Metanephros (tissue), 2 donors: ENCODE measurements around the gene MYH6. TPM values are rescaled to one million over a fixed set of nuclear protein-coding genes. Genes with fewer than 3 reads are reported as not detected.

Experiments
- small RNA-seq: library from RNA; depleted of rRNA; stranded (forward); fragments of <200 nt; gene quantifications from one replicate; pipeline ENCODE3, GENCODE V24; 2014; ENCODE audit warnings: low replicate concordance
- total RNA-seq: library from RNA; depleted of rRNA; stranded (reverse); fragments of >200 nt; gene quantifications from one replicate; pipeline ENCODE4 v1.2.3, GENCODE V29; 2014

Gene MYH6
- total RNA-seq, result 0.64 TPM

GRCh38 chr14:23407516-23408306, at the start of gene MYH6:
Gene MYH6, minus strand, starts transcription at chr14:23408273. Its CDS starts 1,050 bp downstream, at chr14:23407223.

DNA sequence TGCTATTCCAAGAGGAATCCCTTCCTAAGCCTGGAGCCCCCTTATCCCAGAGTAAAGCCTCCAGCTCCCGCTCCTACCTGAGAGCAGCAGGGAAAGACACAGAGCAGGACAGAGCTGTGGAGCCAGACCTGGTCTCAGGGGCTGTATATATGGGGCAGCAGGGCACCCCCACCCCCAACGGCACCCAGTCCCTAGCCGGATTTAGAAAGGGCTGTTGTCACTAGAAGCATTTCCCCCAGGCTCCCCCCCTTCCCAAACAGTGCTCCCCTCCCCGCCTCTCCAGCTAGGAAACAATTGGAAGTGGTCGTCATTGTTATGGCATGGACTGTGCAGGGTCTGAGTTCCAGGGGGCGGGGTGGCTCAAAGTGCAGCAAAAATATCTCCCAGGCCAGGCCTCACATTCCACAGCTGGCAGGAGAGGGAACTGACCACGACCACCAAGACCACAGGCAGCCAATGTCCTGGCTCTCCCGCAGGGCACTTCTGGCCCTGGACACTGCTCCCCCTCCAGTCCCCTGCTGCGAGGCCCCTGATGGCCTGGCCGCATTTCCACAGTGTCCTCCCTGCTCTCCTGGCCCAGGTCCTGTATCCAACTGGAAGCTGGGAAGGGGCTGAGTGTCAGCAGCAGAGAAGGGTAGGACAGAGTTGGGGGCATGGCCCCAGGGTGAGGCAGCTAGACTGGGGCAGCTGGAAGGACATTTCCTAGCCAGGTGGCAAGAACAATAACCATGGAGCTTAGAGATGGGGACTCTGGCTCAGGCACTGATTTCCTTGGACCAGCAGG, 27.7 kb upstream of the MYH6 start, which contains the start of gene MYH7:
TSS of gene MYH7 (minus strand) at position 118 of the 784 bp plus-strand sequence. CDS start 1,928 bp downstream, outside the sequence.

GRCh38 chr14:23376482-23377197, 31.4 kb downstream of the MYH6 start, which contains the start of gene CMTM5:
Gene CMTM5, plus strand, starts transcription at chr14:23377046. Its CDS starts 206 bp downstream, at chr14:23377252.

GRCh38 chr14:23372509-23372908, 35.6 kb downstream of the MYH6 start, which contains the start of gene IL25:
Gene IL25, plus strand, starts transcription at chr14:23372809.

GRCh38 chr14:23365036-23365731, 42.9 kb downstream of the MYH6 start, which contains the start of gene EFS:
Gene EFS, minus strand, starts transcription at chr14:23365172. Its CDS starts 147 bp downstream, at chr14:23365025.

GRCh38 chr14:23352506-23353432, 55.3 kb downstream of the MYH6 start, which contains the start of gene SLC22A17:
Gene SLC22A17, minus strand, starts transcription at chr14:23352887.

Small RNA genes within 50 kb of the gene (small RNA-seq; reads per million reads assigned to genes)
- gene MIR208A (not detected), gene MIR208B (0.14 reads per million)

Other genes with a start within 250 kb of the MYH6 start
- 50.2 TPM for gene SLC7A8, start 224.6 kb downstream of the MYH6 start, total RNA-seq
- 0.18 TPM for gene RNF212B, start 170.3 kb downstream of the MYH6 start, total RNA-seq
- 8.9 TPM for gene HOMEZ, start 122.1 kb downstream of the MYH6 start, total RNA-seq
- 10.8 TPM for gene PPP1R3E, start 105.4 kb downstream of the MYH6 start, total RNA-seq
- gene BCL2L2, start 101.4 kb downstream of the MYH6 start, total RNA-seq, result 33.3 TPM
- 87.1 TPM for gene PABPN1, start 86.8 kb downstream of the MYH6 start, total RNA-seq
- 81.9 TPM for gene SLC22A17, start 55.4 kb downstream of the MYH6 start, total RNA-seq
- 35.5 TPM for gene EFS, start 43.1 kb downstream of the MYH6 start, total RNA-seq
- not detected for gene IL25, start 35.5 kb downstream of the MYH6 start, total RNA-seq
- gene CMTM5, start 31.2 kb downstream of the MYH6 start, total RNA-seq, result 3.7 TPM
- gene MYH7, start 27.4 kb upstream of the MYH6 start, total RNA-seq, result 55.8 TPM
- 38.9 TPM for gene NGDN, start 61.4 kb upstream of the MYH6 start, total RNA-seq
- gene ZFHX2, start 143.5 kb upstream of the MYH6 start, total RNA-seq, result 1.3 TPM
- gene THTPA, start 148.0 kb upstream of the MYH6 start, total RNA-seq, result 23.4 TPM
- 51.7 TPM for gene AP1G2, start 159.5 kb upstream of the MYH6 start, total RNA-seq
- gene JPH4, start 170.5 kb upstream of the MYH6 start, total RNA-seq, result 6.2 TPM
- 90.6 TPM for gene DHRS2, start 228.1 kb upstream of the MYH6 start, total RNA-seq